ENCODE measurements around the gene SPAG6. TPM values are rescaled to one million over a fixed set of nuclear protein-coding genes. Genes with fewer than 3 reads are reported as not detected.

SPAG6 gene
- polyA plus RNA-seq, 4 donors = 0.04 to 0.27 (median 0.06) TPM; not detected in 1

DNA sequence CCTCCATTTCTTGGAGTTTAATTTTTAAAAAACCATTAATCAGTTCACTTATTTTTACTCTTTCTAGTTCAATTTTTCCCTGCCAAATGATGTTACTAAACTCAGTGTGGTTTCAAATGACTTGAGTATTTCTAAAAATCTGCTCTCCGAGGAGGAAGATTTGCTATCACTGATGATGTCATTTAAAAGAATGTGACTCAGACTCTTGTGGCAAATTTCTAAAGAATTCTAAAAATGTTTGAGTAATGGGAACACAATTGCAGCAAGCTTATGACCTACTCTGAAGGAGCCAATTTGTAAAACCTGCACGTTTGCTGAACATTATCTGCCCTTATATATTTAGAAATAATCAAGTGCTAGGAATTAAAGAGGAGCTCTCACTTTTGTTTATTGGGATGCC lies 88.6 kb downstream of the SPAG6 start:
- FAIRE-seq (no peak), DNase-seq (no peak)
- Histone ChIP-seq H3K9me3 (ENCODE audit: control insufficient read depth in 2 of 2, insufficient read depth in 1 of 2, low read depth in 1 of 2, low read length in 1 of 2) (no peaks in the 10 kb centered on the region), H3K4me3 (ENCODE audit: low read depth in 1 of 3, low read length in 3 of 3) (no peak overlapping the region), H3K4me1 (ENCODE audit: control insufficient read depth in 3 of 3, insufficient read depth in 2 of 3, low read depth in 1 of 3, low read length in 2 of 3) (peaks cover 4 to 9% (median 6%) of the 10 kb centered on the region in 3 donors), H3K36me3 (ENCODE audit: control insufficient read depth in 3 of 3, insufficient read depth in 2 of 3, low read depth in 1 of 3, low read length in 3 of 3) (no peaks in the 10 kb centered on the region), H3K27ac (ENCODE audit: low read depth in 1 of 3, low read length in 2 of 3) (no peak overlapping the region), H3K27me3 (ENCODE audit: control insufficient read depth in 3 of 3, insufficient read depth in 3 of 3, low read length in 3 of 3) (no peaks in the 10 kb centered on the region)
- 51 to 69% (median 61%) methylated on average over 2 of the region's 2 CpGs for WGBS, 3 donors

DNA sequence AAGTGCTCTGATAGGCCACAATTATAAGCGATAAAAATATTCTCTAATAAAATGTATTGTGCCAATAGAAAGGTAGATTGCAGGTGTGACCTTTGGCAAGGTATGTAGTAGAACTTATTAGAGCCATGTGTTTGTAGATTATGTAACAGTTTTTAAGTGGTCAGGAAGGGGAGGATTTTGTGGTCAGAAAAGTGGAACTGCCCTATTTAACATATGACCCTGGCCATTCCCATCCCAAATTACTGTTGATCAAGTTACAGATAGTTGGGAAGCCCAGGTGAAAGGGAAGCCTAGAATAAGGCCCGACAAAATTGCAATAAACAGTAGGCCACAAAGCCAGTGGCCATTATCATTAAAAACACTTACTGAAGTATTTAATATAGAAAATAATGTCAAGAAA lies 89.2 kb downstream of the SPAG6 start:
- Histone ChIP-seq H3K9me3 (ENCODE audit: control insufficient read depth in 2 of 2, insufficient read depth in 1 of 2, low read depth in 1 of 2, low read length in 1 of 2) (no peaks in the 10 kb centered on the region), H3K27me3 (ENCODE audit: control insufficient read depth in 3 of 3, insufficient read depth in 3 of 3, low read length in 3 of 3) (no peaks in the 10 kb centered on the region), H3K4me1 (ENCODE audit: control insufficient read depth in 3 of 3, insufficient read depth in 2 of 3, low read depth in 1 of 3, low read length in 2 of 3) (peaks cover 3 to 11% (median 4%) of the 10 kb centered on the region in 3 donors), H3K36me3 (ENCODE audit: control insufficient read depth in 3 of 3, insufficient read depth in 2 of 3, low read depth in 1 of 3, low read length in 3 of 3) (no peaks in the 10 kb centered on the region), H3K27ac (ENCODE audit: low read depth in 1 of 3, low read length in 2 of 3) (no peak overlapping the region), H3K4me3 (ENCODE audit: low read depth in 1 of 3, low read length in 3 of 3) (no peak overlapping the region)
- no peak for FAIRE-seq
- 63 to 77% (median 67%) methylated on average over 2 of the region's 2 CpGs for WGBS, 3 donors
- no peak for DNase-seq

DNA sequence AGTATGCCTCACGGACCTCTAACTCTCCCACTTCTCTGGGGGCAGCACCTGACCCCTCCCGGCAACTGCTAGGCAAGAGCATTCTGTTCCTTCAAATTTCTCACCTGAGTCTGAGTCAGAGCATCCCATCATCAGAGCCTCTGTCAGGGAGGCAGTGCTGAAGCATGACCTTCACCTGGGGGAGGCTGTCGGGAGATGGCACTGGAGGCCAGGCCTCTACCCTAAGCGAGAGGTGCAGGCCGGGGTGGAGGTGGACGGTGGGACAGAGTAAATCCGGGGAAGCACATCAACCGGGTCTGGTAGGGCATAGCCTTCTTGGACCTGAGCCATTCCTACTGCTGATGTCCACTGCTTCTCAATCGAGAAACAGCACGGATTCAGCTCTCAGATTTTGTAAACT lies 90.4 kb downstream of the SPAG6 start:
- WGBS, 3 donors = 97 to 98% (median 98%) methylated on average over 10 of the region's 10 CpGs
- FAIRE-seq (no peak), DNase-seq (no peak)
- Histone ChIP-seq H3K4me1 (ENCODE audit: control insufficient read depth in 3 of 3, insufficient read depth in 2 of 3, low read depth in 1 of 3, low read length in 2 of 3) (peaks cover 0 to 11% (median 4%) of the 10 kb centered on the region in 3 donors), H3K27me3 (ENCODE audit: control insufficient read depth in 3 of 3, insufficient read depth in 3 of 3, low read length in 3 of 3) (no peaks in the 10 kb centered on the region), H3K27ac (ENCODE audit: low read depth in 1 of 3, low read length in 2 of 3) (no peak overlapping the region), H3K36me3 (ENCODE audit: control insufficient read depth in 3 of 3, insufficient read depth in 2 of 3, low read depth in 1 of 3, low read length in 3 of 3) (no peaks in the 10 kb centered on the region), H3K4me3 (ENCODE audit: low read depth in 1 of 3, low read length in 3 of 3) (no peak overlapping the region), H3K9me3 (ENCODE audit: control insufficient read depth in 2 of 2, insufficient read depth in 1 of 2, low read depth in 1 of 2, low read length in 1 of 2) (no peaks in the 10 kb centered on the region)

DNA sequence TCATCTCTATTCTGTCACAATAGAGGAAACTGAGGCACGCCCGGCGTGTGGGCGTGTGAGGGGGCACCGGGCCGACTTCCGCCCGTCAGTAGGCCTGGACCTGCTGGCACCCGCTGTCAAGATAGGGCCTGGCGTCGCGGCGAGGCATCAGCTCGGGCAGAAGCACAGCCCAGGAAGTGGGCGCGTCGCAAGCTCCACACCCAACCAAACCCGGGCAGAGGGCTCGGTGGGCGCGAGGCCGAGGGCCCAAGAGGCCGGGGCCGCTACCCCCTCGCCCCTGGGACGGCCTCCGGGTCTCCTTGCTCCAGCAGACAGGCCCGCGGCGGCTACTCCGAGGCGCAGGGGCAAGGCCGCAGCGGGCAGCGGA lies 91.2 kb downstream of the SPAG6 start:
- Histone ChIP-seq H3K27ac (ENCODE audit: low read depth in 1 of 3, low read length in 2 of 3) (peak overlapping the region; percentile 91 to 99 (median 93)), H3K4me1 (ENCODE audit: control insufficient read depth in 3 of 3, insufficient read depth in 2 of 3, low read depth in 1 of 3, low read length in 2 of 3) (peaks cover 0 to 11% (median 4%) of the 10 kb centered on the region in 3 donors), H3K9me3 (ENCODE audit: control insufficient read depth in 2 of 2, insufficient read depth in 1 of 2, low read depth in 1 of 2, low read length in 1 of 2) (no peaks in the 10 kb centered on the region), H3K36me3 (ENCODE audit: control insufficient read depth in 3 of 3, insufficient read depth in 2 of 3, low read depth in 1 of 3, low read length in 3 of 3) (no peaks in the 10 kb centered on the region), H3K27me3 (ENCODE audit: control insufficient read depth in 3 of 3, insufficient read depth in 3 of 3, low read length in 3 of 3) (no peaks in the 10 kb centered on the region), H3K4me3 (ENCODE audit: low read depth in 1 of 3, low read length in 3 of 3) (peak overlapping the region; percentile 53 to 88 (median 77))
- FAIRE-seq = no peak
- 5 to 9% (median 8%) methylated on average over 27 to 35 of the region's 35 CpGs for WGBS, 3 donors
- no peak for DNase-seq

DNA sequence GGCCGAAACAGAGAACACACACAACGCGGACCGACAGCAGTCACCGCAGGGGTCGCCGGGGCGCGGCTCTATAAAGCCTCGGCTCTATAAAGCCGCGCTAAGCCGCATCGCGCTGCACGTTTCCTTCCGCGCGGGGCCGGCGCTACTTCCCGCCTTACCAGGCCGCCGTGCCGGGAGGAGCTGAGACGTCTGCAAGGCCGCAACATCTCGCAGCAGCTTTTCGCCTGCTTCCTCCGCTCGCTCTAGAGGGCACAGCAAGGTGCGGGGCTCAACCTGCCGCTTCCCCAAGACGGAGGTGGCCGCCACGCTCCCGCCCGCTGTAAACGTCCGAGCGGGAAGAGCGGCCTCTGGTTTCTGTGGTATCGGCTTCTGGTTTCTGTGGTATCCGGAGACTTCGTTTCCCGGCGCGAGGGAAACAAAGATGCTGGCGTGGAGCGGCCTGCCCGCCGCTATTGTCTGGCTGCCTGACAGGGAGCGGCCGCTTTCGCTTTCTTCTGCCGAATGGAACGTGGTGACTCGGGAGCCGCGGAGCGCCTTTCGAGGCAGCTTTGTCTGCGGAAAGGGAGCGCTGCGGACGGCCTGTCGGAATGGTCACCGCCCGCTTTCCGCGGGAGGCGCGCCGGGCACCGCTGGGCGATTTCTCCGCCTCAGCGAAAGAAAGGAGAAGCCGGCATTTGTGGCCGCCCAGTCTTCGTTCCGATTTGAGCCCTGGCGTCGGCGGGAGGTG lies 91.8 kb downstream of the SPAG6 start:
- no peaks in the 10 kb centered on the region for H3K9me3 ChIP-seq (ENCODE audit: control insufficient read depth in 2 of 2, insufficient read depth in 1 of 2, low read depth in 1 of 2, low read length in 1 of 2)
- H3K4me3 ChIP-seq (ENCODE audit: low read depth in 1 of 3, low read length in 3 of 3) = peak overlapping the region; percentile 53 to 88 (median 77)
- no peak for FAIRE-seq
- peak overlapping the region; percentile 91 to 99 (median 93) for H3K27ac ChIP-seq (ENCODE audit: low read depth in 1 of 3, low read length in 2 of 3)
- peak; percentile 83 to 96 for DNase-seq
- H3K27me3 ChIP-seq (ENCODE audit: control insufficient read depth in 3 of 3, insufficient read depth in 3 of 3, low read length in 3 of 3) = no peaks in the 10 kb centered on the region
- no peaks in the 10 kb centered on the region for H3K36me3 ChIP-seq (ENCODE audit: control insufficient read depth in 3 of 3, insufficient read depth in 2 of 3, low read depth in 1 of 3, low read length in 3 of 3)
- 0 to 1% (median 0%) methylated on average over 81 to 85 of the region's 85 CpGs for WGBS, 3 donors
- peaks cover 0 to 11% (median 4%) of the 10 kb centered on the region in 3 donors for H3K4me1 ChIP-seq (ENCODE audit: control insufficient read depth in 3 of 3, insufficient read depth in 2 of 3, low read depth in 1 of 3, low read length in 2 of 3)

DNA sequence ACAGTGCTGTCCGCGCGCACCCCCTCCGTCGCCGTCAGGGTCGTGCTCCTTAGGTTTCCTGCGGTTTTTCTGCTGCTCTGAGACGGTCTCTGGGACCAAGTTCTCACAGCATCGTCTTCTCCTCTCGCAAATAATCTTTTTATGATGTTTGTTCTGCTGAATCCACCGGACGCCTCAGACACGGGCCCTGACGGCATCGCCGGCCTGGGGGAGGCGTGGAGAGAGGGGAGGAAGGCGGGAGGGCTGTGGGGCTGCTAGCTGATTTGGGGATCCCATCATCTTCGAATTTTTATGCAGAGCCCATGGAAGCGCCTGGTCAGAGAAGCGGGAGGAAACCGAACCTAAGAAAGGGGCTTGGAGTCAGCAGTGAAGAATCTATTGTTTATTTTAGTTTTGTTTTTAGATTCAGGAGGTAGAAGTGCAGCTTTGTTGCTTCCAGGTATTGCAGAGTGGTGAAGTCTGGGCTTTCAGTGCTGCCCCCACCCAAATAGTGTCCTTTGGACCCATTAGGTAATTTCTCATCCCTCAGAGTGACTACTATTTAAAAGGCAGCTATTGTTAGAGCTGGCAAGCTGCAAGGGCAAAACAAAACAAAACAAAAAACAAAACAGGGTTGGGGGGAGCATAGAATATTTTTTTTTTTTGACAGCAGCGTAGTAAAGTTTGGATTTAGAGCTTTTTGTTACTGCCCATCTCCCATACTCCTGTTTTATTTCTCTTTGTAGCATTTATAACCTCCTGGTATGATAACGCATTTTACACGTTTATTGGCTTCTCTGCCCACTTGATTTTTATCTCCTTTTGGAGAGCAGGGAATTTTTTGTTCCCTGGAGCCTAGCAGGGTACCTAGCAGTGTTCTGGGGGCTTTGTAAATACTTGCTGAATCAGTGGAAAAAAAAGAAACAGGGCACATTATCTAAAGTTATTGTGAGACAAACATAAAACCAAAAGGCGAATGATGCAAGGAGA lies 92.6 kb downstream of the SPAG6 start:
- Histone ChIP-seq H3K9me3 (ENCODE audit: control insufficient read depth in 2 of 2, insufficient read depth in 1 of 2, low read depth in 1 of 2, low read length in 1 of 2) (no peaks in the 10 kb centered on the region), H3K27me3 (ENCODE audit: control insufficient read depth in 3 of 3, insufficient read depth in 3 of 3, low read length in 3 of 3) (no peaks in the 10 kb centered on the region), H3K27ac (ENCODE audit: low read depth in 1 of 3, low read length in 2 of 3) (peak overlapping the region; percentile 91 to 99 (median 93)), H3K4me1 (ENCODE audit: control insufficient read depth in 3 of 3, insufficient read depth in 2 of 3, low read depth in 1 of 3, low read length in 2 of 3) (peaks cover 0 to 11% (median 4%) of the 10 kb centered on the region in 3 donors), H3K4me3 (ENCODE audit: low read depth in 1 of 3, low read length in 3 of 3) (peak overlapping the region; percentile 53 to 88 (median 77)), H3K36me3 (ENCODE audit: control insufficient read depth in 3 of 3, insufficient read depth in 2 of 3, low read depth in 1 of 3, low read length in 3 of 3) (no peaks in the 10 kb centered on the region)
- no peak for FAIRE-seq
- 3 to 5% (median 4%) methylated on average over 27 of the region's 27 CpGs for WGBS, 3 donors
- DNase-seq = peak in 1 of 2 donors; percentile 44

DNA sequence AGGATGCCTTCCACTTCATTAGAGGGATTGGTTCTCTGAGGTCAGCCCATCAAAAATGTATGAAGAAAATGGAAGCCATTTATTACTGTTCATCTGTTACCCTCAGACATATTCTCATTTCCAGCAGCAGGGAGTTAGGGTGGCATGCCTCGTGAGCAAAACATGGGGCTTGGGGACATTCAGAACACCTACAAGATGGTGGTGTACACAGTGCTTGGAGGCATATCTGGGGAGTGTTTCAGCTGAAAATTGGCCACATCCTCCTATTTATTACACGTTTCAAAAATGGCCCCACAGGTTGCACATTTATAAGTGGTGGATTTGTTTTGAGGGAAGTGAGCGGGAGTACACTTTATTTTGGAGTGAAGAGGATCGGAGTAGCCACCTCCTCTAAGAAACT lies 93.4 kb downstream of the SPAG6 start:
- Histone ChIP-seq H3K27me3 (ENCODE audit: control insufficient read depth in 3 of 3, insufficient read depth in 3 of 3, low read length in 3 of 3) (no peaks in the 10 kb centered on the region), H3K4me1 (ENCODE audit: control insufficient read depth in 3 of 3, insufficient read depth in 2 of 3, low read depth in 1 of 3, low read length in 2 of 3) (peaks cover 0 to 14% (median 4%) of the 10 kb centered on the region in 3 donors), H3K4me3 (ENCODE audit: low read depth in 1 of 3, low read length in 3 of 3) (peak overlapping the region in 1 of 3 donors; percentile 88), H3K9me3 (ENCODE audit: control insufficient read depth in 2 of 2, insufficient read depth in 1 of 2, low read depth in 1 of 2, low read length in 1 of 2) (no peaks in the 10 kb centered on the region), H3K27ac (ENCODE audit: low read depth in 1 of 3, low read length in 2 of 3) (no peak overlapping the region), H3K36me3 (ENCODE audit: control insufficient read depth in 3 of 3, insufficient read depth in 2 of 3, low read depth in 1 of 3, low read length in 3 of 3) (no peaks in the 10 kb centered on the region)
- FAIRE-seq = no peak
- WGBS, 3 donors = 55 to 68% (median 65%) methylated on average over 4 of the region's 4 CpGs
- DNase-seq = no peak

DNA sequence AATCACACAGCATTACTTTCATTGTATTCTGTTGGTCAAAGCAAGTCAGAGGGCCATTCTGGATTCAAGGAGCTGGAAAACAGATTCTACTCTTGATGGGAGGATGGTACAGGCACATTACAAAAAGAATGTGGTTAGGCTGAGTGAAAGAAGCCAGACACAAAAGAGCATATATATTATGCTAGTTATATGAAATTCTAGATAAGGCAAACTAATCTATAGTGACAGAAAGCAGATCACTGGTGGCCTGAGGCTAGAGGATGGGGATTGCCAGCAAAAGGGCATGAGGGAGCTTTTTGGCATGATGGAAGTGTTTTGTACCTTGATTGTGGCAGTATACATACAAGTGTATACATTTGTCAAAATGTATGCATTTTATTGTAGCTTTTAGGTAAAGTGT lies 96.8 kb downstream of the SPAG6 start:
- H3K9me3 ChIP-seq (ENCODE audit: control insufficient read depth in 2 of 2, insufficient read depth in 1 of 2, low read depth in 1 of 2, low read length in 1 of 2) = no peaks in the 10 kb centered on the region
- no peak for FAIRE-seq
- no peak for DNase-seq
- no peaks in the 10 kb centered on the region for H3K27me3 ChIP-seq (ENCODE audit: control insufficient read depth in 3 of 3, insufficient read depth in 3 of 3, low read length in 3 of 3)
- H3K27ac ChIP-seq (ENCODE audit: low read depth in 1 of 3, low read length in 2 of 3) = no peak overlapping the region
- peaks cover 0 to 16% (median 4%) of the 10 kb centered on the region in 3 donors for H3K4me1 ChIP-seq (ENCODE audit: control insufficient read depth in 3 of 3, insufficient read depth in 2 of 3, low read depth in 1 of 3, low read length in 2 of 3)
- no peak overlapping the region for H3K4me3 ChIP-seq (ENCODE audit: low read depth in 1 of 3, low read length in 3 of 3)
- H3K36me3 ChIP-seq (ENCODE audit: control insufficient read depth in 3 of 3, insufficient read depth in 2 of 3, low read depth in 1 of 3, low read length in 3 of 3) = no peaks in the 10 kb centered on the region

All from small intestine (tissue), 7 donors.